Body of pancreas (tissue), 4 donors: ENCODE data around the gene TNS3. TPM values are rescaled to one million over a fixed set of nuclear protein-coding genes. Genes with fewer than 3 reads are reported as not detected.

ENCODE experiments used
- ATAC-seq: fragments of 150-250 bp; one replicate; pipeline ENCODE4 v1.9.1; 2016
- DNase-seq, 4 donors: peaks; one replicate each; pipeline ENCODE4 v3.0.0-alpha.2; 2019
- H3K27ac ChIP-seq, 4 donors: fragments of 200-600 bp; sonication (generic); 1 replicate in 3 of 4; 2 replicates in 1 of 4; pipeline versions ENCODE4 v1.5.1 to v1.6.1; 2016 to 2019; ENCODE audit warnings: mild to moderate bottlenecking in 1 of 4, mixed read lengths in 1 of 4, moderate library complexity in 1 of 4
- H3K27me3 ChIP-seq, 2 donors: fragments of 200-600 bp; sonication (generic); one replicate each; pipeline ENCODE4 v1.6.0; 2016; ENCODE audit warnings: mild to moderate bottlenecking in 1 of 2
- H3K36me3 ChIP-seq, 2 donors: fragments of 200-600 bp; sonication (generic); replicated peaks in 1 of 2; 2 replicates each; pipeline ENCODE4 v1.5.1; 2016; ENCODE audit warnings: low read depth in 2 of 2; ENCODE audit not compliant: insufficient read depth in 1 of 2
- H3K4me1 ChIP-seq: fragments of 200-600 bp; sonication (generic); one replicate; pipeline ENCODE4 v1.6.0; 2016
- H3K4me3 ChIP-seq, 2 donors: fragments of 200-600 bp; sonication (generic); 1 replicate in 1 of 2; 2 replicates in 1 of 2; pipeline ENCODE4 v1.5.1; 2016 to 2019
- H3K9me3 ChIP-seq, 3 donors: fragments of 200-600 bp; sonication (generic); 1 replicate in 2 of 3; 2 replicates in 1 of 3; pipeline ENCODE4 v1.5.1; 2016
- POLR2A ChIP-seq, 3 donors: fragments of 450-650 bp; IDR thresholded peaks; one replicate each; pipeline ENCODE4 v1.6.1; 2016; ENCODE audit warnings: antibody characterized with exemption in 3 of 3, mild to moderate bottlenecking in 2 of 3
- WGBS, 2 donors: methylation state at CpG; one replicate each; pipeline ENCODE4 v1.1.5; 2017; 5-methylcytosine and 5-hydroxymethylcytosine counted together
- intact Hi-C: fragments of 100-400 bp; cut with DNase I; formaldehyde crosslinking; loops from one replicate; pipeline ENCODE4 v1.15.1; 2023
- total RNA-seq, 2 donors: library from RNA; depleted of rRNA; stranded (reverse); fragments of >200 nt; gene quantifications; one replicate each; pipeline ENCODE4 v1.1.0, GENCODE V29; 2016
- TF ChIP-seq, protein P1 (sequence below), 7 experiments: fragments of 450-650 bp in 4 of 7; fragments of 200-600 bp in 3 of 7; sonication (generic) in 3 of 7; IDR thresholded peaks; one replicate each; pipeline ENCODE4 v1.5.1; 2016 to 2019; ENCODE audit warnings: antibody characterized with exemption in 7 of 7

The TNS3 gene
- total RNA-seq, 2 donors from 2014 or later = 100 to 265 TPM

DNA sequence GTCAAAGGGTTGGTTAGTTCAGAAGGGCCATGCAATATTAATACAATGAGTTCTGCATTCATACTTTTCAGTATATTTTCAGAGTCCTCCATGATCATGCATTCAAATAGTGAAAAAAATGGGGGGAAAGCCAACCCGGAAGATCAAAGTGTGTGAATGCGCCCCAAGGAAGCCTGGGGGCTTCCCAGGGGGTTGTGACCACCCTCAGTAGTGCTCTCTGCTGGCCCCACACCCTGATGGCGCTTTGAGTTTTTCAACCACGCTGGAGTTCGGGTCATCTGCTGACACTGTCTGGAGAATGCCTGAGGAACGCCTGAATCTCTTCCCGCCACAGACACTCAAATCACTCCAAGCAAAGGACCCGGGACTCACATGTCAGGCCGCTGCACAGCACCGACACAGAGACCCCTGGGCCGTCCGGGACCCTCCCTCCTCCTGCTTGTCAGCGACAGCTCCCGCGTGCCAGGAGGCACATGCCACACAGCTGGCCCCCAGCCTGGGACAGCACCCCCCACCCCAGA lies 1.0 kb downstream of the TNS3 start:
- no peak for DNase-seq
- intact Hi-C loops = no loop called here
- WGBS, 2 donors = 2 to 4% methylated on average over 9 to 15 of the region's 15 CpGs
- peak in 1 of 3 donors; percentile 1 for TF ChIP-seq POLR2A (IDR thresholded peaks at IDR 0.05)
- TF ChIP-seq, protein P1, sequence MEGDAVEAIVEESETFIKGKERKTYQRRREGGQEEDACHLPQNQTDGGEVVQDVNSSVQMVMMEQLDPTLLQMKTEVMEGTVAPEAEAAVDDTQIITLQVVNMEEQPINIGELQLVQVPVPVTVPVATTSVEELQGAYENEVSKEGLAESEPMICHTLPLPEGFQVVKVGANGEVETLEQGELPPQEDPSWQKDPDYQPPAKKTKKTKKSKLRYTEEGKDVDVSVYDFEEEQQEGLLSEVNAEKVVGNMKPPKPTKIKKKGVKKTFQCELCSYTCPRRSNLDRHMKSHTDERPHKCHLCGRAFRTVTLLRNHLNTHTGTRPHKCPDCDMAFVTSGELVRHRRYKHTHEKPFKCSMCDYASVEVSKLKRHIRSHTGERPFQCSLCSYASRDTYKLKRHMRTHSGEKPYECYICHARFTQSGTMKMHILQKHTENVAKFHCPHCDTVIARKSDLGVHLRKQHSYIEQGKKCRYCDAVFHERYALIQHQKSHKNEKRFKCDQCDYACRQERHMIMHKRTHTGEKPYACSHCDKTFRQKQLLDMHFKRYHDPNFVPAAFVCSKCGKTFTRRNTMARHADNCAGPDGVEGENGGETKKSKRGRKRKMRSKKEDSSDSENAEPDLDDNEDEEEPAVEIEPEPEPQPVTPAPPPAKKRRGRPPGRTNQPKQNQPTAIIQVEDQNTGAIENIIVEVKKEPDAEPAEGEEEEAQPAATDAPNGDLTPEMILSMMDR (IDR thresholded peaks at IDR 0.05) = no peak
- Histone ChIP-seq H3K9me3 (no peaks in the 10 kb centered on the region), H3K27ac (peak overlapping the region; percentile 79 to 95 (median 92)), H3K4me3 (peak overlapping the region; percentile 68 to 76), H3K4me1 (peaks cover 65% of the 10 kb centered on the region), H3K27me3 (no peaks in the 10 kb centered on the region), H3K36me3 (no peaks in the 10 kb centered on the region)
- ATAC-seq = no peak

DNA sequence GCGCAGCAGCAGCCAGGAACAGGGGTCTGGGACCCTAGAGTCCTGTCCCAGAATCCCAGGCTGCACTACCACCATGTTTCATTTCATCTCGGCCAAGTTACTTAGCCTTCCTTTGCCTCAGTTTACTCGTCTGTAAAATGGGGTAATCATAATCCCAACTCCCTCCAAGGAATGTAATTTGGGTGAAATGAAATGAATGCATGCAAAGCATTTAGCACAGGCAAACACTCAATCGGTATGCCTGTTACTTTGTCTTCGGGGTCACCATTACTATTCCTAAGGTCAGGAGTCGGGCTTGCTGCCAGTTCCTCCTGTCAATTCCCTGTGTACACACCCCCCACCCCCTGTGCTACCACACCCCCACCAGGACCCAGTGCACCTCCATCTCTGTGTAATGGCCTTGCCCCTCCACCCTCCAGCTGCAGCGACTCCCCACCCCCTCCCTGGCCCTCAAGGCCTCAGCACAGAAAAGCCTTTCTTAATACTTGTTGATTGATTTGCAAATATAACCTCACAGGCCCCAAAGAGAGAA lies 1.7 kb downstream of the TNS3 start:
- peak overlapping the region; percentile 18 to 95 (median 92) for H3K27ac ChIP-seq
- ATAC-seq (peak; percentile 66), DNase-seq (peak; percentile 86 to 94 (median 93))
- H3K4me3 ChIP-seq = no peak overlapping the region
- H3K4me1 ChIP-seq = peaks cover 72% of the 10 kb centered on the region
- no peaks in the 10 kb centered on the region for H3K36me3 ChIP-seq
- H3K9me3 ChIP-seq = no peaks in the 10 kb centered on the region
- H3K27me3 ChIP-seq = no peaks in the 10 kb centered on the region
- WGBS, 2 donors = 23 to 24% methylated on average over 7 of the region's 7 CpGs
- intact Hi-C loops = no loop called here
- no peak for TF ChIP-seq POLR2A (IDR thresholded peaks at IDR 0.05)
- TF ChIP-seq, protein P1 (IDR thresholded peaks at IDR 0.05) = no peak

DNA sequence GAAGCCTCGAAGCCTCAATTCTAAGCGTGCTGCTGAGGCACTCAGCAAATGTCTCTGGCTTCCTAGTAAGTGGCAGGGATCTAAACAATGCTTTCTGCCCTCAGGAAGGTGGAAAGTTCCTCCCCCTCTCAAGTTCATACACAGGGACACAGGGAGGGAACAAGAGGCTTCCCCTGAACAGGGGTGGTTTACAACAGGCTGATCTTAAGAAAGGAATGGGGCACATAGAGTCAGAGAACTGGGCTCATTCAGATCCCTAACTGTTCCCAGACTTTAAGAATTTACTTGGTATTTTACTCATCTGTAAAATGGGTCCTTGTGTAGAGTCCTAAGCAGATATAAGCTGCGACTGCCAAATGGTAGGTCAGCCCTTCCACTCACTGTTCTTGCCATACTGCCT lies 2.5 kb downstream of the TNS3 start:
- Histone ChIP-seq H3K27me3 (no peaks in the 10 kb centered on the region), H3K4me1 (peaks cover 79% of the 10 kb centered on the region), H3K36me3 (no peaks in the 10 kb centered on the region), H3K9me3 (no peaks in the 10 kb centered on the region), H3K27ac (peak overlapping the region; percentile 65 to 95 (median 92)), H3K4me3 (no peak overlapping the region)
- intact Hi-C loops = loop anchor here (10.0 kb wide), 1 partner anchor 105 kb away; no protein-coding TSS in a partner anchor
- no peak for DNase-seq
- TF ChIP-seq, protein P1 (IDR thresholded peaks at IDR 0.05) = no peak
- no peak for TF ChIP-seq POLR2A (IDR thresholded peaks at IDR 0.05)
- no peak for ATAC-seq
- WGBS, 2 donors = 69 to 90% methylated on average over 3 of the region's 3 CpGs

DNA sequence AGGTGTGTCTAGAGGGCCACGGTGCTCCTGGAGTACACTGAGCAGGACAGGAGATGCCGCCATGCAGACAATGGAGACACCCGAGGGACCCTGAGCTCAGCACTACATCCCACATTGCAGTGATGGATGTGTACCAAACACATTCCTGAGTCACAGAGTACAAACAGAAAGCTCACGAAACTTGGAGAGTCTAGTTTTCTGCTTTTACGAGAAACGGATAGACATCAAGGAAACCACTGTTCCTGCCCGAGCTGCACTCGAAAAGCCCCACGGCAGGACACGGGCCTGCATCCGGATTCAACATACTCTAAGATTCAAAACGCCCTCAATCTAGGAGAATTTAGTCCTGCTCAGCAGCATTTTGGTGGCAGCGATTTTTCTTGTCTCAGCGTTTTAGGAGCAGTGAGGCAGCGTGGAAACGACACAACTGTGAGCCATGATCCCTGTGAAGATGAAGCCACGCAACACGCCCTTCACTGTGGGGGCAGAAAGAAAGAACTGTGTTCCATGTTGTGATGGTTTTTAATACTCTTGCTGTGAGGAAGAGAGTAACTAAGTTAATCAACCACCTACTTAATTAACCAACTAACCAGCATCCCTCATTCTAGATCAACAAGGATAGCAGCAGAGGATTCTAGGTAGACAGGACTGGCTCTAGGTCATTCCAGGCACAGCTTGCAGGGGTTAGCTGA lies 3.2 kb downstream of the TNS3 start:
- WGBS, 2 donors = 51 to 71% methylated on average over 13 to 18 of the region's 18 CpGs
- Histone ChIP-seq H3K4me1 (peaks cover 84% of the 10 kb centered on the region), H3K36me3 (no peaks in the 10 kb centered on the region), H3K4me3 (no peak overlapping the region), H3K27me3 (no peaks in the 10 kb centered on the region), H3K9me3 (no peaks in the 10 kb centered on the region), H3K27ac (peak overlapping the region; percentile 65 to 95 (median 92))
- DNase-seq (no peak), ATAC-seq (no peak)
- intact Hi-C loops = loop anchor here (10.0 kb wide), 1 partner anchor 104 kb away; no protein-coding TSS in a partner anchor
- no peak for TF ChIP-seq POLR2A (IDR thresholded peaks at IDR 0.05)
- TF ChIP-seq, protein P1 (IDR thresholded peaks at IDR 0.05) = no peak
